HepG2 (cell line): ENCODE measurements around the gene DLL3. TPM values are rescaled to one million over a fixed set of nuclear protein-coding genes. Genes with fewer than 3 reads are reported as not detected.

Experiments
- ARNTL ChIP-seq: sonication (generic); formaldehyde crosslinking; IDR thresholded peaks from 2 replicates; pipeline ENCODE4 v1.4.0; 2020; ENCODE audit warnings: mild to moderate bottlenecking, missing genetic modification reagents
- HNRNPLL ChIP-seq: fragments of 200-400 bp; formaldehyde crosslinking; IDR thresholded peaks from 2 replicates; pipeline ENCODE4 v1.6.1; 2017; ENCODE audit warnings: mild to moderate bottlenecking, low read depth, low read length; ENCODE audit not compliant: poor library complexity, severe bottlenecking
- HOXA5 ChIP-seq: sonication (generic); formaldehyde crosslinking; IDR thresholded peaks from 2 replicates; pipeline ENCODE4 v1.4.0; 2020; ENCODE audit warnings: missing genetic modification reagents
- KDM3A ChIP-seq: IDR thresholded peaks from 2 replicates; pipeline ENCODE4 v1.6.1; 2018; ENCODE audit warnings: low read depth, missing compliant biosample characterization
- MAF1 ChIP-seq: sonication (generic); formaldehyde crosslinking; IDR thresholded peaks from 2 replicates; pipeline ENCODE4 v1.5.0; 2020; ENCODE audit warnings: missing genetic modification reagents, borderline replicate concordance
- MEIS2 ChIP-seq: sonication (generic); formaldehyde crosslinking; IDR thresholded peaks from 2 replicates; pipeline ENCODE4 v1.9.0; 2021; ENCODE audit warnings: mild to moderate bottlenecking, missing genetic modification reagents
- NFYC ChIP-seq: IDR thresholded peaks from 2 replicates; pipeline ENCODE4 v1.6.1; 2016; ENCODE audit warnings: missing genetic modification reagents, missing compliant biosample characterization
- NONO ChIP-seq, 2 experiments: fragments of 450-650 bp in 1 of 2; sonication (generic) in 1 of 2; formaldehyde crosslinking in 1 of 2; IDR thresholded peaks in 1 of 2; conservative IDR thresholded peaks in 1 of 2; 2 replicates each; pipeline versions ENCODE4 v1.6.1 to v1.8.0; 2017 to 2022; ENCODE audit warnings: mild to moderate bottlenecking in 1 of 2, missing genetic modification reagents in 1 of 2, moderate library complexity in 1 of 2
- RARA ChIP-seq: IDR thresholded peaks from 2 replicates; pipeline ENCODE4 v1.6.1; 2016; ENCODE audit warnings: missing genetic modification reagents, missing compliant biosample characterization
- SP5 ChIP-seq: IDR thresholded peaks from 2 replicates; pipeline ENCODE4 v1.6.1; 2016; ENCODE audit warnings: low read depth, borderline replicate concordance
- XBP1 ChIP-seq: sonication (generic); formaldehyde crosslinking; IDR thresholded peaks from 2 replicates; pipeline ENCODE4 v1.5.0; 2020; ENCODE audit warnings: missing genetic modification reagents
- ZNF224 ChIP-seq: sonication (generic); formaldehyde crosslinking; IDR thresholded peaks from 2 replicates; pipeline ENCODE4 v1.5.0; 2020; ENCODE audit warnings: mild to moderate bottlenecking, missing genetic modification reagents
- ZNF329 ChIP-seq: sonication (generic); formaldehyde crosslinking; IDR thresholded peaks from 2 replicates; pipeline ENCODE4 v1.9.0; 2021; ENCODE audit warnings: low read depth, mild to moderate bottlenecking, missing genetic modification reagents
- ZNF367 ChIP-seq: sonication (generic); formaldehyde crosslinking; IDR thresholded peaks from 2 replicates; pipeline ENCODE4 v1.4.0; 2020; ENCODE audit warnings: missing genetic modification reagents, borderline replicate concordance
- ZNF790 ChIP-seq: sonication (generic); formaldehyde crosslinking; IDR thresholded peaks from 2 replicates; pipeline ENCODE4 v1.8.0; 2022; ENCODE audit warnings: missing genetic modification reagents, mild to moderate bottlenecking, borderline replicate concordance
- polyA plus RNA-seq, 8 experiments: library from polyadenylated mRNA; depleted of rRNA in 3 of 8; stranded (reverse) in 7 of 8; unstranded in 1 of 8; fragments of >200 nt; fragmentation: Illumina TruSeq in 4 of 8; extraction: Trizol in 4 of 8; gene quantifications; 2 replicates each; pipeline versions ENCODE4 v1.2.1 to v1.2.3, GENCODE V29; 2011 to 2016; ENCODE audit warnings: low read depth in 4 of 8, missing spikeins in 1 of 8, mixed read lengths in 1 of 8; ENCODE audit not compliant: insufficient read depth in 1 of 8
- total RNA-seq, 5 experiments: library from RNA; depleted of rRNA; stranded (reverse); fragments of >200 nt; fragmentation: Illumina TruSeq; extraction: Trizol; gene quantifications; 2 replicates each; pipeline ENCODE4 v1.2.3, GENCODE V29; 2016; ENCODE audit warnings: low read depth in 1 of 5
- TF ChIP-seq, protein P1 (sequence below): sonication (generic); formaldehyde crosslinking; IDR thresholded peaks from 2 replicates; pipeline ENCODE4 v1.5.1; 2020; ENCODE audit warnings: mild to moderate bottlenecking, missing genetic modification reagents, moderate library complexity
- TF ChIP-seq, protein P2 (sequence below): sonication (generic); formaldehyde crosslinking; IDR thresholded peaks from 2 replicates; pipeline ENCODE4 v1.4.0; 2020; ENCODE audit warnings: missing genetic modification reagents
- TF ChIP-seq, protein P3 (sequence below): sonication (generic); formaldehyde crosslinking; IDR thresholded peaks from 2 replicates; pipeline ENCODE4 v1.4.0; 2020; ENCODE audit warnings: mild to moderate bottlenecking, missing genetic modification reagents
- TF ChIP-seq, protein P4 (sequence below): IDR thresholded peaks from 2 replicates; pipeline ENCODE4 v1.6.1; 2016; ENCODE audit warnings: low read depth

Gene DLL3
- total and polyA plus RNA-seq, 2 of the 13 experiments (the other 11 are each of a cell fraction or from before 2014, with no cell fraction given), result 0.35 to 0.55 TPM

DNA sequence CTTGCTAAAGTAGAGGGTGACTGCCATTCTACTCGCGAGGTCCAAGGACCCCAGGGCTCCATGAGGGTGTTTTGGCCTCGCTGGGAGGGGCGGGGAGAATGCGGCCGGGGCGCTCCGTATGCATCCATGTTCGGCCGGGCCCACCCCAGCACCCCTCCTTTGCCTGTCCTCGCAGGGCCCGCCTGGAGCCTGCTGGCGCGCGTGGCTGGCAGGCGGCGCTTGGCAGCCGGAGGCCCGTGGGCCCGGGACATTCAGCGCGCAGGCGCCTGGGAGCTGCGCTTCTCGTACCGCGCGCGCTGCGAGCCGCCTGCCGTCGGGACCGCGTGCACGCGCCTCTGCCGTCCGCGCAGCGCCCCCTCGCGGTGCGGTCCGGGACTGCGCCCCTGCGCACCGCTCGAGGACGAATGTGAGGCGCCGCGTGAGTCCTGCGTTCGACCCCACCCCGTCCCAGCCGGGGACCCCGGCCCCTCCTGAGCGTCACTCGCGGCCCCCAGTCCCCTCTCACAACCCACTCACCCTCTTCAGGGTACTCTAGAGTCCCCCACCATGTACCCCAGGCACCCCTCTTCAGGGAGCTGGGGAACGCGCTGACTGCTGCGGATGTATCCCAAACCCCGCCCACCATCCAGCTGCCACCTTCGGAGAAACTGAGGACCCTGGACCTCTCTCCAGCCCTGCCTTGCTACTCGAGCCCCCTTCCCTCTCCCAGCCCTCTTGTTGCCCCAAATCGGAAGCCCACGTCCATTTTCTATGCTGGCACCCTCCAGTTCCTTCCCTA is 4.1 kb downstream of the DLL3 start (continued):
- TF ChIP-seq, protein P1, sequence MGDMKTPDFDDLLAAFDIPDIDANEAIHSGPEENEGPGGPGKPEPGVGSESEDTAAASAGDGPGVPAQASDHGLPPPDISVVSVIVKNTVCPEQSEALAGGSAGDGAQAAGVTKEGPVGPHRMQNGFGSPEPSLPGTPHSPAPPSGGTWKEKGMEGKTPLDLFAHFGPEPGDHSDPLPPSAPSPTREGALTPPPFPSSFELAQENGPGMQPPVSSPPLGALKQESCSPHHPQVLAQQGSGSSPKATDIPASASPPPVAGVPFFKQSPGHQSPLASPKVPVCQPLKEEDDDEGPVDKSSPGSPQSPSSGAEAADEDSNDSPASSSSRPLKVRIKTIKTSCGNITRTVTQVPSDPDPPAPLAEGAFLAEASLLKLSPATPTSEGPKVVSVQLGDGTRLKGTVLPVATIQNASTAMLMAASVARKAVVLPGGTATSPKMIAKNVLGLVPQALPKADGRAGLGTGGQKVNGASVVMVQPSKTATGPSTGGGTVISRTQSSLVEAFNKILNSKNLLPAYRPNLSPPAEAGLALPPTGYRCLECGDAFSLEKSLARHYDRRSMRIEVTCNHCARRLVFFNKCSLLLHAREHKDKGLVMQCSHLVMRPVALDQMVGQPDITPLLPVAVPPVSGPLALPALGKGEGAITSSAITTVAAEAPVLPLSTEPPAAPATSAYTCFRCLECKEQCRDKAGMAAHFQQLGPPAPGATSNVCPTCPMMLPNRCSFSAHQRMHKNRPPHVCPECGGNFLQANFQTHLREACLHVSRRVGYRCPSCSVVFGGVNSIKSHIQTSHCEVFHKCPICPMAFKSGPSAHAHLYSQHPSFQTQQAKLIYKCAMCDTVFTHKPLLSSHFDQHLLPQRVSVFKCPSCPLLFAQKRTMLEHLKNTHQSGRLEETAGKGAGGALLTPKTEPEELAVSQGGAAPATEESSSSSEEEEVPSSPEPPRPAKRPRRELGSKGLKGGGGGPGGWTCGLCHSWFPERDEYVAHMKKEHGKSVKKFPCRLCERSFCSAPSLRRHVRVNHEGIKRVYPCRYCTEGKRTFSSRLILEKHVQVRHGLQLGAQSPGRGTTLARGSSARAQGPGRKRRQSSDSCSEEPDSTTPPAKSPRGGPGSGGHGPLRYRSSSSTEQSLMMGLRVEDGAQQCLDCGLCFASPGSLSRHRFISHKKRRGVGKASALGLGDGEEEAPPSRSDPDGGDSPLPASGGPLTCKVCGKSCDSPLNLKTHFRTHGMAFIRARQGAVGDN, result peak; percentile 99
- peak; percentile 86; the same call in 1 of the 2 replicates for TF ChIP-seq ZNF329 (CRISPR knock-in tag)
- TF ChIP-seq NONO (IDR thresholded peaks at IDR 0.05), result no peak
- peak; percentile 73; the same call in 1 of the 2 replicates for TF ChIP-seq NONO (CRISPR knock-in tag; conservative IDR thresholded peaks at IDR 0.05)
- TF ChIP-seq SP5 (CRISPR knock-in tag), result no peak
- peak; percentile 77 for TF ChIP-seq ARNTL (CRISPR knock-in tag)
- TF ChIP-seq NFYC, result peak; percentile 53
- no peak; the same call in 1 of the 2 replicates for TF ChIP-seq XBP1 (CRISPR knock-in tag)
- TF ChIP-seq MEIS2 (CRISPR knock-in tag), result peak; percentile 94
- TF ChIP-seq, protein P2, sequence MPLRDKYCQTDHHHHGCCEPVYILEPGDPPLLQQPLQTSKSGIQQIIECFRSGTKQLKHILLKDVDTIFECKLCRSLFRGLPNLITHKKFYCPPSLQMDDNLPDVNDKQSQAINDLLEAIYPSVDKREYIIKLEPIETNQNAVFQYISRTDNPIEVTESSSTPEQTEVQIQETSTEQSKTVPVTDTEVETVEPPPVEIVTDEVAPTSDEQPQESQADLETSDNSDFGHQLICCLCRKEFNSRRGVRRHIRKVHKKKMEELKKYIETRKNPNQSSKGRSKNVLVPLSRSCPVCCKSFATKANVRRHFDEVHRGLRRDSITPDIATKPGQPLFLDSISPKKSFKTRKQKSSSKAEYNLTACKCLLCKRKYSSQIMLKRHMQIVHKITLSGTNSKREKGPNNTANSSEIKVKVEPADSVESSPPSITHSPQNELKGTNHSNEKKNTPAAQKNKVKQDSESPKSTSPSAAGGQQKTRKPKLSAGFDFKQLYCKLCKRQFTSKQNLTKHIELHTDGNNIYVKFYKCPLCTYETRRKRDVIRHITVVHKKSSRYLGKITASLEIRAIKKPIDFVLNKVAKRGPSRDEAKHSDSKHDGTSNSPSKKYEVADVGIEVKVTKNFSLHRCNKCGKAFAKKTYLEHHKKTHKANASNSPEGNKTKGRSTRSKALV (CRISPR knock-in tag), result peak; percentile 87
- TF ChIP-seq HNRNPLL, result peak; percentile 51
- 0 out of 2 replicates have a peak, but pooled peaks have one; percentile 54 for TF ChIP-seq ZNF224 (CRISPR knock-in tag)
- no peak for TF ChIP-seq MAF1
- TF ChIP-seq, protein P3, sequence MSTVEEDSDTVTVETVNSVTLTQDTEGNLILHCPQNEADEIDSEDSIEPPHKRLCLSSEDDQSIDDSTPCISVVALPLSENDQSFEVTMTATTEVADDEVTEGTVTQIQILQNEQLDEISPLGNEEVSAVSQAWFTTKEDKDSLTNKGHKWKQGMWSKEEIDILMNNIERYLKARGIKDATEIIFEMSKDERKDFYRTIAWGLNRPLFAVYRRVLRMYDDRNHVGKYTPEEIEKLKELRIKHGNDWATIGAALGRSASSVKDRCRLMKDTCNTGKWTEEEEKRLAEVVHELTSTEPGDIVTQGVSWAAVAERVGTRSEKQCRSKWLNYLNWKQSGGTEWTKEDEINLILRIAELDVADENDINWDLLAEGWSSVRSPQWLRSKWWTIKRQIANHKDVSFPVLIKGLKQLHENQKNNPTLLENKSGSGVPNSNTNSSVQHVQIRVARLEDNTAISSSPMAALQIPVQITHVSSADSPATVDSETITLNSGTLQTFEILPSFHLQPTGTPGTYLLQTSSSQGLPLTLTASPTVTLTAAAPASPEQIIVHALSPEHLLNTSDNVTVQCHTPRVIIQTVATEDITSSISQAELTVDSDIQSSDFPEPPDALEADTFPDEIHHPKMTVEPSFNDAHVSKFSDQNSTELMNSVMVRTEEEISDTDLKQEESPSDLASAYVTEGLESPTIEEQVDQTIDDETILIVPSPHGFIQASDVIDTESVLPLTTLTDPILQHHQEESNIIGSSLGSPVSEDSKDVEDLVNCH (CRISPR knock-in tag), result 0 out of 2 replicates have a peak, but pooled peaks have one; percentile 55
- 0 out of 2 replicates have a peak, but pooled peaks have one; percentile 50 for TF ChIP-seq HOXA5
- TF ChIP-seq ZNF367 (CRISPR knock-in tag), result peak; percentile 97; the same call in 1 of the 2 replicates
- peak; percentile 45 for TF ChIP-seq RARA (CRISPR knock-in tag)
- TF ChIP-seq, protein P4, sequence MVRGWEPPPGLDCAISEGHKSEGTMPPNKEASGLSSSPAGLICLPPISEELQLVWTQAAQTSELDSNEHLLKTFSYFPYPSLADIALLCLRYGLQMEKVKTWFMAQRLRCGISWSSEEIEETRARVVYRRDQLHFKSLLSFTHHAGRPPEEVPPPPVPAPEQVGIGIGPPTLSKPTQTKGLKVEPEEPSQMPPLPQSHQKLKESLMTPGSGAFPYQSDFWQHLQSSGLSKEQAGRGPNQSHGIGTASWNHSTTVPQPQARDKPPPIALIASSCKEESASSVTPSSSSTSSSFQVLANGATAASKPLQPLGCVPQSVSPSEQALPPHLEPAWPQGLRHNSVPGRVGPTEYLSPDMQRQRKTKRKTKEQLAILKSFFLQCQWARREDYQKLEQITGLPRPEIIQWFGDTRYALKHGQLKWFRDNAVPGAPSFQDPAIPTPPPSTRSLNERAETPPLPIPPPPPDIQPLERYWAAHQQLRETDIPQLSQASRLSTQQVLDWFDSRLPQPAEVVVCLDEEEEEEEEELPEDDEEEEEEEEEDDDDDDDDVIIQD, result no peak
- TF ChIP-seq KDM3A (CRISPR knock-in tag), result peak; percentile 65; the same call in 1 of the 2 replicates
- TF ChIP-seq ZNF790 (CRISPR knock-in tag), result peak; percentile 99; the same call in 1 of the 2 replicates
